H1 (cell line): Measurements from ENCODE around the gene TLL2. TPM values are rescaled to one million over a fixed set of nuclear protein-coding genes. Genes with fewer than 3 reads are reported as not detected.

ENCODE experiments used
- HDAC2 ChIP-seq, 2 experiments: fragments of 300-600 bp in 1 of 2; sonication (generic) in 1 of 2; IDR thresholded peaks; 2 replicates each; pipeline ENCODE4 v1.6.1; 2011 to 2012; ENCODE audit warnings: low read depth in 2 of 2, low read length in 2 of 2, mild to moderate bottlenecking in 2 of 2, moderate library complexity in 2 of 2, borderline replicate concordance in 1 of 2, inconsistent platforms in 1 of 2
- JUN ChIP-seq: IDR thresholded peaks from 2 replicates; pipeline ENCODE4 v1.6.1; 2011; ENCODE audit warnings: low read depth, mild to moderate bottlenecking, improper control_type of control experiment, low read length
- POU5F1 ChIP-seq: IDR thresholded peaks from 2 replicates; pipeline ENCODE4 v1.6.1; 2011; ENCODE audit warnings: low read depth, mild to moderate bottlenecking, low read length, moderate library complexity
- TBP ChIP-seq: IDR thresholded peaks from 2 replicates; pipeline ENCODE4 v1.6.1; 2011; ENCODE audit warnings: low read depth, low read length, improper control_type of control experiment
- polyA plus RNA-seq, 7 experiments: library from polyadenylated mRNA; depleted of rRNA in 3 of 7; stranded (reverse) in 5 of 7; unstranded in 2 of 7; fragments of >200 nt in 5 of 7; fragments of 200-250 nt in 2 of 7; gene quantifications; 1 replicate in 5 of 7; 2 replicates in 1 of 7; 4 replicates in 1 of 7; pipeline versions ENCODE4 v1.2.1 to v1.2.3, GENCODE V29; 2011 to 2013; ENCODE audit warnings: missing spikeins in 2 of 7, mixed read lengths in 2 of 7
- total RNA-seq: library from RNA; stranded (reverse); fragmentation: NEBNext Ultra II Directional; extraction: Animal tissue kit (Norgen Biotek cat#: 25700); gene quantifications from 2 replicates; pipeline ENCODE4 v1.2.1, GENCODE V29; 2021

Gene TLL2
- total and polyA plus RNA-seq, 2 of the 8 experiments (the other 6 are each of a cell fraction or from before 2014, with no cell fraction given): 2.4 to 3.2 TPM

DNA sequence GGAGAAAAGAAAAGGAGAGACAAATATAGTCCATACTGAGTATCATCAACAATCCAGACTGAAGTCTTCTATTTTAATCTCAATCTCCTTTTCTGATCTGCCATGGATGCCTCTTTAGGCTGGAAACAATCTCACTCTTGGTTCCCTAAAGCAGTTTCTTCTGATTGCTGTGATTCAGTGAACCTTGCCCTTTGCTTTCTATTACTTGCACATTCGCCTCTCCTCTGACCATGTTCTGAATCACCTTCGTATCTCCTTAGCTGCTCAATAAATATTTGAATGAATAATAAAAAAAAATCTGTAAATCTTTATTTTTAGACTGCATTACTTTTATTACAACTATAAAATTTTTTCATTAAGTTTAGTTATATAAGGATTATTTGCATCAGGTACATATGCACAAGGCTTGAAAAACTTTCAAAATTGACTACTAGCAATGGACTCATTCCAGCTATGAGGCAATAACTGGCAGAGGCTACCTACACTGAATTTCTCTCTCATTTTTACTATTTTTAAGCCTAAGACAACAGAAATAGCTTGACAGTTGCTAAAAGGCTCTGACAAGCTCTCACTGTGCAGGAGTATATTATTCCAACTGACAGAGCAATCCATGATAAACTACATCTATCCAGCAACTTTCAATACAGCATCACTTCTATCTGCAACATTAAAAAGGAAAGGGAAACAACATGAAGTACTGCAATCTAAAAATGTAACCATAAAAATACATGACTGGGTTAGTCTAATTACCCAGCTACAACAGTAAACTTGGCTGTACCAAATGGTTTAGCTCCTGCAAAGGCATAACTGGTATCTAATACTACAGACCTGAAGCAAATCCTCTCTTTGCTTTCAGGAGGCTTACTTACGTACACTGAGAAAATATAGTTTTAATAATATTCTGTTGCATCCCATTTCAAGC lies 47.5 kb upstream of the TLL2 start (continued):
- no peak for TF ChIP-seq HDAC2 (IDR thresholded peaks at IDR 0.05; ENCODE audit: borderline replicate concordance in 1 of 2, low read depth in 2 of 2, low read length in 2 of 2)
- TF ChIP-seq POU5F1: no peak
- no peak for TF ChIP-seq JUN
- no peak for TF ChIP-seq TBP
